Keratinocyte (primary cell): ENCODE measurements around the gene DEXI. TPM values are rescaled to one million over a fixed set of nuclear protein-coding genes. Genes with fewer than 3 reads are reported as not detected.

ENCODE experiments used
- DNase-seq: peaks from one replicate; pipeline ENCODE4 v3.0.0-alpha.2; 2011; ENCODE audit warnings: low read depth, missing footprints, low spot score
- FAIRE-seq: peaks from 2 replicates; lab custom pipeline; 2011; peaks lifted over from hg19 to GRCh38; lab: Jason Lieb, UNC
- H2AFZ ChIP-seq: 2 replicates; pipeline ENCODE4 v1.6.0; 2012; ENCODE audit warnings: low read length, control low read depth, inconsistent platforms; ENCODE audit not compliant: control insufficient read depth
- H3K27ac ChIP-seq: 2 replicates; pipeline ENCODE4 v1.5.1; 2011; ENCODE audit warnings: low read length; ENCODE audit not compliant: control insufficient read depth, insufficient read depth
- H3K27me3 ChIP-seq: 3 replicates; pipeline ENCODE4 v1.6.0; 2011; ENCODE audit warnings: low read length; ENCODE audit not compliant: control insufficient read depth, insufficient read depth; ENCODE audit errors: extremely low read depth
- H3K36me3 ChIP-seq, 2 experiments: 2 replicates in 1 of 2; 3 replicates in 1 of 2; pipeline ENCODE4 v1.5.1; 2011; ENCODE audit warnings: low read length in 2 of 2, mild to moderate bottlenecking in 1 of 2; ENCODE audit not compliant: control insufficient read depth in 2 of 2, insufficient read depth in 2 of 2; ENCODE audit errors: extremely low read depth in 1 of 2
- H3K4me1 ChIP-seq: 3 replicates; pipeline ENCODE4 v1.5.1; 2011; ENCODE audit warnings: low read length; ENCODE audit not compliant: control insufficient read depth, insufficient read depth; ENCODE audit errors: extremely low read depth
- H3K4me2 ChIP-seq: 3 replicates; pipeline ENCODE4 v1.6.0; 2011; ENCODE audit warnings: low read depth, low read length; ENCODE audit not compliant: control insufficient read depth, insufficient read depth; ENCODE audit errors: extremely low read depth
- H3K4me3 ChIP-seq, 3 experiments: fragments of 200-600 bp in 1 of 3; sonication (generic) in 1 of 3; 2 replicates in 2 of 3; 3 replicates in 1 of 3; pipeline ENCODE4 v1.5.1; 2011 to 2016; ENCODE audit warnings: low read length in 3 of 3, mild to moderate bottlenecking in 3 of 3, control low read depth in 2 of 3, inconsistent platforms in 1 of 3, low read depth in 1 of 3, mixed read lengths in 1 of 3, mixed run types in 1 of 3, moderate library complexity in 1 of 3; ENCODE audit not compliant: control insufficient read depth in 2 of 3, insufficient read depth in 2 of 3; ENCODE audit errors: extremely low read depth in 1 of 3
- H3K79me2 ChIP-seq: 2 replicates; pipeline ENCODE4 v1.6.0; 2012; ENCODE audit warnings: low read length; ENCODE audit not compliant: control insufficient read depth, insufficient read depth
- H3K9ac ChIP-seq: 3 replicates; pipeline ENCODE4 v1.6.0; 2011; ENCODE audit warnings: low read length; ENCODE audit not compliant: control insufficient read depth, insufficient read depth; ENCODE audit errors: extremely low read depth
- H3K9me1 ChIP-seq: 3 replicates; pipeline ENCODE4 v1.6.0; 2011; ENCODE audit warnings: low read length; ENCODE audit not compliant: control insufficient read depth, insufficient read depth; ENCODE audit errors: extremely low read depth
- H3K9me3 ChIP-seq: 2 replicates; pipeline ENCODE4 v1.5.1; 2012; ENCODE audit warnings: low read depth, low read length; ENCODE audit not compliant: control insufficient read depth
- H4K20me1 ChIP-seq: 3 replicates; pipeline ENCODE4 v1.6.0; 2011; ENCODE audit warnings: low read length; ENCODE audit not compliant: control insufficient read depth, insufficient read depth; ENCODE audit errors: extremely low read depth
- EZH2 ChIP-seq: IDR thresholded peaks from one replicate; pipeline ENCODE4 v1.6.1; 2012; ENCODE audit warnings: inconsistent platforms, mild to moderate bottlenecking, low read length, moderate library complexity
- dilution Hi-C: fragments of 300-500 bp; cut with MboI; formaldehyde crosslinking; loops from one replicate; pipeline ENCODE4 v1.7.0; 2020; ENCODE audit warnings: low sequenced_read_pairs; ENCODE audit not compliant: extremely low pct_ligation_motif_present
- polyA plus RNA-seq, 5 experiments: library from polyadenylated mRNA; depleted of rRNA in 3 of 5; stranded (reverse) in 3 of 5; stranded (forward) in 1 of 5; unstranded in 1 of 5; fragments of >200 nt; gene quantifications; 1 replicate in 1 of 5; 2 replicates in 3 of 5; 3 replicates in 1 of 5; pipeline versions ENCODE4 v1.2.1 to v1.2.3, GENCODE V29; 2011 to 2012; ENCODE audit warnings: missing spikeins in 2 of 5, low read depth in 1 of 5, low replicate concordance in 1 of 5
- TF ChIP-seq, protein P1 (sequence below), 3 experiments: IDR thresholded peaks in 1 of 3; conservative IDR thresholded peaks in 1 of 3; optimal IDR thresholded peaks in 1 of 3; 2 replicates in 2 of 3; 3 replicates in 1 of 3; pipeline versions ENCODE3 to v1.5.1; 2011; ENCODE audit warnings: low read length in 3 of 3, mild to moderate bottlenecking in 3 of 3, moderate library complexity in 2 of 3, control low read depth in 1 of 3, inconsistent platforms in 1 of 3; ENCODE audit not compliant: insufficient read depth in 2 of 3; ENCODE audit errors: extremely low read depth in 1 of 3

DEXI gene
- polyA plus RNA-seq, 1 donor (not counting 4 experiments of a cell fraction or from before 2014, with no cell fraction given), result 25.9 TPM

DNA sequence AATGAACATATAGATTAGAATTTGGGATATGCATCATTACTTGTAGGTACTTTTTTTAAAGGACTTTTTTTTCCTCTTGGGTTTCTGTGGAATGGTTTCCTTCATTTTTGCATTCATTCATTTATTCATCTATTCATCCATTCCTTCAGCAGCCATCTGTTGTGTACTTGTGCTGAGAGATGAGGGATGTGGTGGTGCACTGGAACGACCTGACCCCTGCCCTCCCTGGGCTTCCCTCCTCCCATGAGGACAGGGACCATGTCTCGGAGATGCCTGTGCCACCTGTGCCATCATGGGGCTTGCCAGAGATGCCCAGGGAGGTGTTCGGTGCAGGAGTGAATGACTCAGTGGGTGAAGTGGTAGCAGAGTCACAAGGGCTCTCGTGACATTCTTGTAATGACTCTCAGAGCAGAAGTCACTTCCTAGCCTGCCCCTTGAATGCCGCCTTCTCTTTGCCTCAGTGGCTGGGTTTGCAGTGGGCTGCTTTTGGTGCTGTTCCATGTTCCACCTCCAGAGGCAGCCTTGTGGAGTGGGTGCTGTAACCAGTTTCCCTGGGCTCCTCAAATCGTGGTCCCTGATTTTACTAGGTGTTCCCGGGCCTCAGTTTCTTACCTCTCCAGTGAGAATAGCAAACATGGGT, 46.0 kb upstream of the DEXI start:
- TF ChIP-seq EZH2, result no peak
- TF ChIP-seq, protein P1, sequence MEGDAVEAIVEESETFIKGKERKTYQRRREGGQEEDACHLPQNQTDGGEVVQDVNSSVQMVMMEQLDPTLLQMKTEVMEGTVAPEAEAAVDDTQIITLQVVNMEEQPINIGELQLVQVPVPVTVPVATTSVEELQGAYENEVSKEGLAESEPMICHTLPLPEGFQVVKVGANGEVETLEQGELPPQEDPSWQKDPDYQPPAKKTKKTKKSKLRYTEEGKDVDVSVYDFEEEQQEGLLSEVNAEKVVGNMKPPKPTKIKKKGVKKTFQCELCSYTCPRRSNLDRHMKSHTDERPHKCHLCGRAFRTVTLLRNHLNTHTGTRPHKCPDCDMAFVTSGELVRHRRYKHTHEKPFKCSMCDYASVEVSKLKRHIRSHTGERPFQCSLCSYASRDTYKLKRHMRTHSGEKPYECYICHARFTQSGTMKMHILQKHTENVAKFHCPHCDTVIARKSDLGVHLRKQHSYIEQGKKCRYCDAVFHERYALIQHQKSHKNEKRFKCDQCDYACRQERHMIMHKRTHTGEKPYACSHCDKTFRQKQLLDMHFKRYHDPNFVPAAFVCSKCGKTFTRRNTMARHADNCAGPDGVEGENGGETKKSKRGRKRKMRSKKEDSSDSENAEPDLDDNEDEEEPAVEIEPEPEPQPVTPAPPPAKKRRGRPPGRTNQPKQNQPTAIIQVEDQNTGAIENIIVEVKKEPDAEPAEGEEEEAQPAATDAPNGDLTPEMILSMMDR (optimal IDR thresholded peaks at IDR 0.05 in 1 of 3, IDR thresholded peaks at IDR 0.05 in 1 of 3, conservative IDR thresholded peaks at IDR 0.05 in 1 of 3; ENCODE audit: extremely low read depth in 1 of 3, insufficient read depth in 2 of 3, low read length in 3 of 3), result peak; percentile 36 to 61 (median 49)
- Histone ChIP-seq H3K4me3 (no peak overlapping the region), H3K9ac (no peak overlapping the region), H3K4me2 (no peak overlapping the region), H3K4me1 (peaks cover 26% of the 10 kb centered on the region), H3K79me2 (no peaks in the 10 kb centered on the region), H3K36me3 (peaks cover 5 to 13% of the 10 kb centered on the region in 2 experiments), H3K27ac (no peak overlapping the region), H3K27me3 (no peaks in the 10 kb centered on the region), H3K9me3 (no peaks in the 10 kb centered on the region), H2AFZ (no peak overlapping the region), H4K20me1 (no peaks in the 10 kb centered on the region), H3K9me1 (no peaks in the 10 kb centered on the region)
- FAIRE-seq (no peak), DNase-seq (no peak)
- dilution Hi-C loops, result no loop called here

DNA sequence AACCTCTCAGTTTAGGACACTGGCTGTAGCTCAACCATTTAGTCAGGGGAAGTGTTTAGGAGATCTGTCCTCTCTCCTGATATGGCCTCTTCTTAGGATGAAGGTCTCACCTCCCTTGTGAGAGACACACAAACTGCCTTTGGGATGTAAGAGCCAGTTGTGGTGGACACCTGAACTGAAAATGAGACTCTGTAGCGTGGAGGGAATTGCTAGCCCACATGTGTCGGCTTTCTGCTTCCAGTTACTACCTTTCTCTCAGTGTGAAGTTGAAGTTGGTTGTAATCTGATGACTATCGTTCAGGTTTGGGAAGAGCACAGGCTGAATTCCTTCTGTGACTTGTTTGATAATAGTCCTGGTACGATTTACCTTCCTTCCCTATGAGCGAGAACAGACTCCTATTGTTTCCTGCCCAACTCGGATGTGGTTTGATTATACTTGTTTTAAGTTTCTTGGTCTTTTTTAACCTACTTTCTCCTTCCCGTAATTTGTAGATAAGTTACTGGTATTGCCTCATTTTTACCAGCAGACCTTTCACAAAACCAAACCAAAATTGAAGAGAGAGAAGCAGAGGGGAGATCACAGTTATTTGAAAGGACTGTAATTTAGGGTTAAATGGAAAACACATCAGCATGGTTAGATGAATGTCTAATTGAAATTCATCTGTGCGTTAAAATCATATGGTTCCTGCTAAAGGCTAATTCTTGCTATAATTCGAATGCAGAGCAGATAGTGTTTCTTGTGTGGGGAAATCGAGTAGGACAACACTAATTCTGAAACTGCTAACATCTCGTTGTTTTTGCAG, 45.3 kb upstream of the DEXI start:
- no peaks in the 10 kb centered on the region for H3K9me1 ChIP-seq
- no peak overlapping the region for H3K4me2 ChIP-seq
- no peaks in the 10 kb centered on the region for H3K79me2 ChIP-seq
- no peaks in the 10 kb centered on the region for H4K20me1 ChIP-seq
- no peaks in the 10 kb centered on the region for H3K9me3 ChIP-seq
- peaks cover 19% of the 10 kb centered on the region for H3K4me1 ChIP-seq
- FAIRE-seq (no peak), DNase-seq (no peak)
- TF ChIP-seq EZH2, result no peak
- TF ChIP-seq, protein P1 (optimal IDR thresholded peaks at IDR 0.05 in 1 of 3, IDR thresholded peaks at IDR 0.05 in 1 of 3, conservative IDR thresholded peaks at IDR 0.05 in 1 of 3; ENCODE audit: extremely low read depth in 1 of 3, insufficient read depth in 2 of 3, low read length in 3 of 3), result no peak
- no peak overlapping the region for H3K27ac ChIP-seq
- H3K36me3 ChIP-seq, result peaks cover 5 to 10% of the 10 kb centered on the region in 2 experiments
- H3K9ac ChIP-seq, result no peak overlapping the region
- H2AFZ ChIP-seq, result no peak overlapping the region
- no peaks in the 10 kb centered on the region for H3K27me3 ChIP-seq
- dilution Hi-C loops, result no loop called here
- H3K4me3 ChIP-seq, result no peak overlapping the region
